Epithelial cell of esophagus (primary cell): ENCODE results near the gene SLC6A18.

Experiments used
- DNase-seq: peaks from one replicate; pipeline ENCODE4 v3.0.0; 2010; ENCODE audit warnings: low read depth
- H3K4me3 ChIP-seq: 2 replicates; pipeline ENCODE4 v1.5.1; 2011; ENCODE audit warnings: mild to moderate bottlenecking, low read length, control low read depth
- TF ChIP-seq, protein P1 (sequence below): IDR thresholded peaks from 2 replicates; pipeline ENCODE4 v1.5.1; 2011; ENCODE audit warnings: low read depth, mild to moderate bottlenecking, low read length, control low read depth, inconsistent platforms; ENCODE audit not compliant: insufficient read depth; ENCODE audit errors: missing control alignments

Gene SLC6A18

DNA sequence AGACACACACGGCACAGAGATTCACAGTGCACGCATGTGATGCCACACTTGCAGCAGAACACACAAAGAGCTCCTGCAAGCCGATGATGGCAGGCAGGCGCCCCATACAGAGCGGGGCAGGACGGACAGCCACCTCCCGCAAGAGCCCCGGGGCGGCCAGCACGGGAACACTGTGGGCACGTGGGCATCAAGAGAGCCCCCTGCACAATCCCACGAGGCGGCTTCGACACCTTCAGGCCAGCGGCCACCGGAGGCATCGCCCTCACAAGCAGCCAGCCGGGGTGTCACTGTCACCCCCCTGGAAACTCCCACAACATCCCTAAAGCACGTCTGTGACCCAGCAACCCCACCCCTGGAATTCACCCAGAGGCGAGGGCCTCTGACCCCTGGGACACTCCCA, 51.7 kb downstream of the SLC6A18 start:
- H3K4me3 ChIP-seq: no peak overlapping the region
- TF ChIP-seq, protein P1, sequence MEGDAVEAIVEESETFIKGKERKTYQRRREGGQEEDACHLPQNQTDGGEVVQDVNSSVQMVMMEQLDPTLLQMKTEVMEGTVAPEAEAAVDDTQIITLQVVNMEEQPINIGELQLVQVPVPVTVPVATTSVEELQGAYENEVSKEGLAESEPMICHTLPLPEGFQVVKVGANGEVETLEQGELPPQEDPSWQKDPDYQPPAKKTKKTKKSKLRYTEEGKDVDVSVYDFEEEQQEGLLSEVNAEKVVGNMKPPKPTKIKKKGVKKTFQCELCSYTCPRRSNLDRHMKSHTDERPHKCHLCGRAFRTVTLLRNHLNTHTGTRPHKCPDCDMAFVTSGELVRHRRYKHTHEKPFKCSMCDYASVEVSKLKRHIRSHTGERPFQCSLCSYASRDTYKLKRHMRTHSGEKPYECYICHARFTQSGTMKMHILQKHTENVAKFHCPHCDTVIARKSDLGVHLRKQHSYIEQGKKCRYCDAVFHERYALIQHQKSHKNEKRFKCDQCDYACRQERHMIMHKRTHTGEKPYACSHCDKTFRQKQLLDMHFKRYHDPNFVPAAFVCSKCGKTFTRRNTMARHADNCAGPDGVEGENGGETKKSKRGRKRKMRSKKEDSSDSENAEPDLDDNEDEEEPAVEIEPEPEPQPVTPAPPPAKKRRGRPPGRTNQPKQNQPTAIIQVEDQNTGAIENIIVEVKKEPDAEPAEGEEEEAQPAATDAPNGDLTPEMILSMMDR: no peak

DNA sequence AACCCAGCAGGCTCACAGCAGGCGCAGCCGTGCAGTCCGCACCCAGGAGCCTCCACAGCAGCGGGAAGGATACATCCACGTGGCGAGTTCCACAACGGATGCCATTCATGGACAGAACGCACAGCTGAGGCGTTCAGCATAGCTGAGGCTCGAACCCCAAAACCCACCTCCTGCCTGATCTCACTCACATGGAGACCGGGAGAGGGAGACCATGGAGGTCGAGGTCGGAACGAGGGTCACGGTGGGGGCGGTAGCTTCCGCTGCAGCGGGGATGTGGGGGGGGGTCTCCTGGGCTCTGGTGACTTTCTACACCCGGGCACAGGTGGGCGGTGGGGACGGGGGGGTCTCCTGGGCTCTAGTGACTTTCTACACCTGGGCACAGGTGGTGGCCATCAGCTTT, 52.1 kb downstream of the SLC6A18 start:
- TF ChIP-seq, protein P1: no peak
- no peak for DNase-seq
- H3K4me3 ChIP-seq: no peak overlapping the region

More for the DNA sequence above, 51.7 kb downstream of the SLC6A18 start:
- no peak for DNase-seq

DNA sequence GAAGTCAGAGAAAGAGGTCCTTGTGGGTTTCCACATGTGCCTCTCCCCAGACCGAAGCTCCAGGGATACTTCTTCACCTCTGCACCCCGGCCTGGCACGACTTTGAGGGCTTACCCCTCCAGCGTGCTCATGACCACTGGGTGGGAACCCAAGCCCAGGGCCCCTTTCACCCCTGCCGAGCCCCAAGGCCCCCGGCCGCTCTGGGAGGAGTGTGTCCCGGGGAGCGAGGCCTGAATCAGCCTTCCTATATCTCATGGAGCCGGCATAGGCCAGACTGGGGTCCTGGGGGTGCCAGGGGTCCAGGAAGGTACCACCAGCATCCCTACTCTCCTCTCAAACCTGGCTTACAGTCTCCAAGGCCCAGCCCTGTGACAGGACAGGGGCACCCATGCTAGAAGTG, 52.6 kb downstream of the SLC6A18 start:
- DNase-seq: no peak
- TF ChIP-seq, protein P1: no peak
- no peak overlapping the region for H3K4me3 ChIP-seq

DNA sequence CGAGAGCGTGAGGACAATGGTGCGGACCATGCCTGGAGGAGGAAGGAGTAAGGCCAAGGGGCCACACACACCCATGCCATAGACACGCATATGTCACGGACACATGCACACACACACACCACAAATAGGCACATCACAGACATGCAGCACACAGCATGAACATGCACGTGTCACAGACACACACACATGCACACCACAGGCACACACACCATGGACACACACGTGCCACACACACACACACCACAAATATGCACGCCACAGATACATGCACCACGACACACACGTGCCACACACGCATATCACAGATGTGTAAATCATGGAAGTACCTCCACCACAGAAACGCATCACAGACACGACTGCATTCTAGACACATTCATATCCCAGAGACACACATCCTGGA, 53.0 kb downstream of the SLC6A18 start:
- no peak overlapping the region for H3K4me3 ChIP-seq
- DNase-seq: no peak
- TF ChIP-seq, protein P1: no peak

DNA sequence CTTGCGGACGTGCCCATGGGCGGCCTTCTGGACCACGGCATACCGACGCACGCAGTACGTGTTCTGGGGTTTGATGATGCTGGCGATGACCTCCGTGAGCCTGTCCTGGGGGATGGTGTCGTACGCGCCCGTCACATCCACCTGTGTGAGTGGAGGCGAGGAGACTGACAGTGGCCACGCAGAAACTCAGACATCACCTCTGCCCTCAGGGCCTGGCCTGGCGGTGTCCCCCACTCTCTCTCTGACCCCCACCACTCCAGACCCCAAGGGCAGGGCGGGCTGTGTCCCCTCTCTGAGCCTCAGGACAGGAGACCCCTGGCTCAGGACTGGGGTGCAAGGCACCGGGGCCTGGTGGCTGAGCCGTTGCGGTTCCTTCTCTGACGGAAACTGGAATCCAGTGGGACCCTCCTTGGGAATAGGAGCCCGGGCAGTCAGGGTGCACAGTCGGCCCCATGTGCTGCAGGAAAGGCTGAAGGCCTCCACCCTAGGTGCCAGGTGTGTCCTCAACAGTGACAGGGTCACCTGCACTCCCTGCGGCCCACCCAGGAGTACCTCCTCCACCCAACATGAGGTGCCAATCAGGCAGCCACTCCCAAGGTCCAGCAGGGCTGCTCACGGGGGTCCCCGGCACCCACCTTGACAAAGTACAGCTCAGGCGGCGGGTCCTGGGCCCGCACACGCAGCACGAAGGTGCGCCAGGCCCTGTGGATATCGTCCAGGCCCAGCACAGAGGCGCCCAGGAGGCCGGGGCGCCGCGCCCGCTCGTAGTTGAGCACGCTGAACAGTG, 53.7 kb downstream of the SLC6A18 start:
- H3K4me3 ChIP-seq: no peak overlapping the region
- no peak for DNase-seq
- TF ChIP-seq, protein P1: no peak

DNA sequence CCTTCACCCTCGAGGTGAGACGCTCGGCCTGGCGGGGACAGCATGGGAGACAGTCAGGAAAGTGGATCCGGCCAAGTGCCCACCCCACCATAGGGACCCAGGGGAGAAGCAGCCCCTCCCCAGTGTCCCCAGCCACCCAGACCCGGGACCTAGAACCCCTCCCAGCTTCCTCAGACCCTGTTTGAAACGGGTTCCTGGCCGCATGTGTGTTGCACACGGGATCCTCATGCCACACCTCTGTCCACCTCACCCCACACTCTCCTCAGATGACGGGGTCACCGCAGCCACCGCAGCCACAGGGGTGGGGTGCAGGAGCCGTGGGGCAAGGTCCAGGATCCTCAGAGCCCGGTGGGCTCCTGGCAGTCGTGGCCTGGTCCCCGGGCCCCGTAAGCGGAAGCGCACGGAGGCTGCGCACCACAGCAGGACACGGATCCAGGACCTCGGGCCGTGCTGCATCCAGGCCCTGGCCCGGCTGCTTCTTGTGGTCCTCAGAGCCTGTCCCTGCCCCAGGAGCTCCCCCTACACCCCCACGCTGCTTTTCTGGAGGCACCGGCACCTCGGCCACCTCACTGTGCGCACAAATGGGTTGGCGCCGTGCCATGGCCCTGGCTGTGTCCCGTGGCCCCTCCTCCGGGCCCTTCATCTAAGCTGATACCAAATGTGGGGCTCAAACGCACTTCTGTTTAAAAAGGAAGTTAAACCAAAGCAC, 54.4 kb downstream of the SLC6A18 start:
- no peak for DNase-seq
- TF ChIP-seq, protein P1: no peak
- no peak overlapping the region for H3K4me3 ChIP-seq
